HG03280 (cell line): ENCODE data around the gene CDK19.
A peak's percentile ranks its signal among the peaks of the same experiment; 100 is the strongest.

ENCODE experiments used
- ATAC-seq: cut with Tn5 transposase; IDR thresholded peaks from one replicate; pipeline ENCODE4 v1.9.1; 2021; ENCODE audit warnings: mild to moderate bottlenecking, moderate library complexity; ENCODE audit not compliant: unreplicated experiment

The CDK19 gene

GRCh38 chr6:110708295-110708950 lies 106.8 kb downstream of the CDK19 start:
- ATAC-seq, result no peak

GRCh38 chr6:110705543-110705942 lies 109.7 kb downstream of the CDK19 start:
- ATAC-seq, result no peak

GRCh38 chr6:110703906-110704594 lies 111.2 kb downstream of the CDK19 start:
- no peak for ATAC-seq

GRCh38 chr6:110703010-110703905 lies 112.0 kb downstream of the CDK19 start:
- no peak for ATAC-seq

- no peak for ATAC-seq
These were observed 115.5 kb downstream of the CDK19 start for GRCh38 chr6:110699780-110700179.

- no peak for ATAC-seq
These were observed 121.3 kb downstream of the CDK19 start for GRCh38 chr6:110693994-110694393.

GRCh38 chr6:110693296-110693695 lies 122.0 kb downstream of the CDK19 start:
- no peak for ATAC-seq

- no peak for ATAC-seq
These were observed 124.4 kb downstream of the CDK19 start for GRCh38 chr6:110690916-110691315.

- ATAC-seq, result no peak
These were observed 125.1 kb downstream of the CDK19 start for GRCh38 chr6:110690106-110690654.

GRCh38 chr6:110689275-110689935 lies 125.9 kb downstream of the CDK19 start:
- ATAC-seq, result no peak

- no peak for ATAC-seq
These were observed 126.5 kb downstream of the CDK19 start for GRCh38 chr6:110688661-110689268.

- no peak for ATAC-seq
These were observed 127.9 kb downstream of the CDK19 start for GRCh38 chr6:110687326-110687725.

GRCh38 chr6:110683241-110683640 lies 132.0 kb downstream of the CDK19 start:
- no peak for ATAC-seq

GRCh38 chr6:110682460-110682853 lies 132.8 kb downstream of the CDK19 start:
- ATAC-seq, result peak; percentile 98

GRCh38 chr6:110681543-110682459 lies 133.5 kb downstream of the CDK19 start:
- no peak for ATAC-seq

- no peak for ATAC-seq
These were observed 138.9 kb downstream of the CDK19 start for GRCh38 chr6:110676396-110676795.

- ATAC-seq, result no peak
These were observed 141.2 kb downstream of the CDK19 start for GRCh38 chr6:110674096-110674495.

GRCh38 chr6:110672122-110672521 lies 143.1 kb downstream of the CDK19 start:
- no peak for ATAC-seq

- ATAC-seq, result no peak
These were observed 143.8 kb downstream of the CDK19 start for GRCh38 chr6:110671447-110671846.
